Measurements from ENCODE around the gene CSAG2. TPM values are rescaled to one million over a fixed set of nuclear protein-coding genes. Genes with fewer than 3 reads are reported as not detected.
"Not testable (repeated sequence)": the region's sequence is repeated elsewhere in the genome, so short reads cannot be mapped to it uniquely, and the experiment has no call there.

CSAG2 gene
- total and polyA plus RNA-seq, 8 donors, result not detected

DNA sequence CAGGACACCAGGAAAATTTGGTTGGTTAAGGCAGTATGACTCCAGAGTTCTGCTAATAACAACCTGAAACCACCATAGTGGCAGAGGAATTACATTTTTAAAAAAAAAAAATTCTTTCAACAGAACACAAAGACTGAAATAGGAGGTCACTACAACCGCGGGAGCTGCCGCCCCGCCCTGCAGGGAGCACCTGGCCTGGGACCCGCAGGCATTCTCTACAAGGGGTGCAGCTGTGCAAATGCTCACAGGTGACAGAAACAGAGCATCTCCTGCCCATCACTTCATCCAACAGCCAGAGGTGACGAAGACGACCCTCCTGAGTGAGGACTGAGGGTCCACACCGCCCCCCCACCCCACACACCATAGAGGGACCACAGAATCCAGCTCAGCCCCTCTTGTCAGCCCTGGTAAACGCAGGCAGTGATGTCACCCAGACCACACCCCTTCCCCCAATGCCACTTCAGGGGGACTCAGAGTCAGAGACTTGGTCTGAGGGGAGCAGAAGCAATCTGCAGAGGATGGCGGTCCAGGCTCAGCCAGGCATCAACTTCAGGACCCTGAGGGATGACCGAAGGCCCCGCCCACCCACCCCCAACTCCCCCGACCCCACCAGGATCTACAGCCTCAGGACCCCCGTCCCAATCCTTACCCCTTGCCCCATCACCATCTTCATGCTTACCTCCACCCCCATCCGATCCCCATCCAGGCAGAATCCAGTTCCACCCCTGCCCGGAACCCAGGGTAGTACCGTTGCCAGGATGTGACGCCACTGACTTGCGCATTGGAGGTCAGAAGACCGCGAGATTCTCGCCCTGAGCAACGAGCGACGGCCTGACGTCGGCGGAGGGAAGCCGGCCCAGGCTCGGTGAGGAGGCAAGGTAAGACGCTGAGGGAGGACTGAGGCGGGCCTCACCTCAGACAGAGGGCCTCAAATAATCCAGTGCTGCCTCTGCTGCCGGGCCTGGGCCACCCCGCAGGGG, 10.8 kb downstream of the CSAG2 start, which contains the start of gene MAGEA3:
MAGEA3 (plus strand) TSS at position 843 of the 980 bp plus-strand sequence. CDS start 2,039 bp downstream, outside the sequence.
- H3K4me1 ChIP-seq; H3K36me3 ChIP-seq; H3K27ac ChIP-seq; intact Hi-C loops (cut with DNase I); H3K9me3 ChIP-seq; H3K27me3 ChIP-seq; H3K4me3 ChIP-seq; FAIRE-seq; ATAC-seq: not testable (repeated sequence)
- DNase-seq, result peak in 1 of 6 donors; percentile 2
- WGBS, 2 donors, result 50 to 78% methylated on average over 1 to 5 of the region's 34 CpGs

DNA sequence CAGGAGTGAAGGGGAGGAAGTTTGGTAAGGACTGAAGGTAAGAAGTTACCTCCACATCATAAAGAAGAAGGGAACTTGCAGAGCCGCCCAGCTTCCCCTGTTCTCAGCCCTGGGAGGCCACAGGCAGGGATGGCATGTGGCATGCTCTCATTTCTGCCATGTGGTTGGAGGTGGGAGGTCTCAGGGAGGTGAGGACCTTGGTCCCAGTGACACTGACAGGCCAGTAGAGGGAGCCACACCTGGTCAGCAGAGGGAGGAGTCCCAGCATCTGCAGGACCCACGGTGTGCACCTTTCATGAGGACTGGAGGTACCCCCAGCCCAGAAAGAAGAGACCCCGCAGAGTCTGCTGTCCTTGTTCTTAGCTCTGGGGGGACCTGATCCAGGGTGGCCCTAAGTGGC, 28.1 kb downstream of the CSAG2 start:
- H3K9me3 ChIP-seq; DNase-seq; H3K4me3 ChIP-seq; H3K27ac ChIP-seq; intact Hi-C loops (cut with DNase I); H3K4me1 ChIP-seq; FAIRE-seq; H3K27me3 ChIP-seq; H3K36me3 ChIP-seq: not testable (repeated sequence)
- ATAC-seq, result peak in 2 of 4 donors; percentile 61 to 63
- no CpG with 5 or more reads among the region's 3 CpGs for WGBS, 2 donors

DNA sequence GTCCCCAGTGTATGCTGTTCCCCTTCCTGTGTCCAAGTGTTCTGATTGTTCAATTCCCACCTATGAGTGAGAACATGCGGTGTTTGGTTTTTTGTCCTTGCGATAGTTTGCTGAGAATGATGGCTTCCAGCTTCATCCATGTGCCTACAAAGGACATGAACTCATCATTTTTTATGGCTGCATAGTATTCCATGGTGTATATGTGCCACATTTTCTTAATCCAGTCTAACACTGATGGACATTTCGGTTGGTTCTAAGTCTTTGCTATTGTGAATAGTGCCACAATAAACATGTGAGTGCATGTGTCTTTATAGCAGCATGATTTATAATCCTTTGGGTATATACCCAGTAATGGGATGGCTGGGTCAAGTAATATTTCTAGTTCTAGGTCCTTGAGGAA, 34.4 kb downstream of the CSAG2 start:
- H3K27me3 ChIP-seq; ATAC-seq; H3K27ac ChIP-seq; H3K4me3 ChIP-seq; DNase-seq; FAIRE-seq; H3K9me3 ChIP-seq; H3K36me3 ChIP-seq; H3K4me1 ChIP-seq; intact Hi-C loops (cut with DNase I): not testable (repeated sequence)
- 71 to 80% methylated on average over 3 of the region's 3 CpGs for WGBS, 2 donors

DNA sequence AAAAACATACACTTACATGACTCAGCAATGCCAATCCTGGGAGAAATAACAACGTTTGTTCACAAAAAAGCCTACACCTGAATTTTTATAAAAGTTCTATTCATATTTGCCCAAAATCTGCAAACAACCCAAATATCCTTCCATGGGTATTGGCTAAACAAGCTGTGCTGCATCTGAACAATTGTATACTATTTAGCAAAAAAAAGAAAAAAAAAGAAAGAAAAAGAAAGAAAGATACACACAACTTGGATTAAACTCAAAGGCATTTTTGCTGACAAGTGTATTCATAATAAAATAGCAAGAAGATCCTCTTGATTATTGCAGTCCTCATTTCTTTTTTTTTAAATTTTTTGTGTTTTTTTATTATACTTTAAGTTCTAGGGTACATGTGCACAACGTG, 34.9 kb downstream of the CSAG2 start:
- TF ChIP-seq, protein P1, sequence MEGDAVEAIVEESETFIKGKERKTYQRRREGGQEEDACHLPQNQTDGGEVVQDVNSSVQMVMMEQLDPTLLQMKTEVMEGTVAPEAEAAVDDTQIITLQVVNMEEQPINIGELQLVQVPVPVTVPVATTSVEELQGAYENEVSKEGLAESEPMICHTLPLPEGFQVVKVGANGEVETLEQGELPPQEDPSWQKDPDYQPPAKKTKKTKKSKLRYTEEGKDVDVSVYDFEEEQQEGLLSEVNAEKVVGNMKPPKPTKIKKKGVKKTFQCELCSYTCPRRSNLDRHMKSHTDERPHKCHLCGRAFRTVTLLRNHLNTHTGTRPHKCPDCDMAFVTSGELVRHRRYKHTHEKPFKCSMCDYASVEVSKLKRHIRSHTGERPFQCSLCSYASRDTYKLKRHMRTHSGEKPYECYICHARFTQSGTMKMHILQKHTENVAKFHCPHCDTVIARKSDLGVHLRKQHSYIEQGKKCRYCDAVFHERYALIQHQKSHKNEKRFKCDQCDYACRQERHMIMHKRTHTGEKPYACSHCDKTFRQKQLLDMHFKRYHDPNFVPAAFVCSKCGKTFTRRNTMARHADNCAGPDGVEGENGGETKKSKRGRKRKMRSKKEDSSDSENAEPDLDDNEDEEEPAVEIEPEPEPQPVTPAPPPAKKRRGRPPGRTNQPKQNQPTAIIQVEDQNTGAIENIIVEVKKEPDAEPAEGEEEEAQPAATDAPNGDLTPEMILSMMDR (IDR thresholded peaks at IDR 0.05), result no peak
- Histone ChIP-seq H3K4me1 (no peaks in the 10 kb centered on the region), H3K27me3 (peaks cover 0 to 5% (median 3%) of the 10 kb centered on the region in 4 donors), H3K9me3 (no peaks in the 10 kb centered on the region), H3K36me3 (no peaks in the 10 kb centered on the region), H3K27ac (no peak overlapping the region), H3K4me3 (no peak overlapping the region)
- ATAC-seq, result no peak
- WGBS, 2 donors, result 71 to 74% methylated on average over 2 of the region's 2 CpGs
- DNase-seq, result no peak
- intact Hi-C loops (cut with DNase I), result no loop called here
- no peak for FAIRE-seq

DNA sequence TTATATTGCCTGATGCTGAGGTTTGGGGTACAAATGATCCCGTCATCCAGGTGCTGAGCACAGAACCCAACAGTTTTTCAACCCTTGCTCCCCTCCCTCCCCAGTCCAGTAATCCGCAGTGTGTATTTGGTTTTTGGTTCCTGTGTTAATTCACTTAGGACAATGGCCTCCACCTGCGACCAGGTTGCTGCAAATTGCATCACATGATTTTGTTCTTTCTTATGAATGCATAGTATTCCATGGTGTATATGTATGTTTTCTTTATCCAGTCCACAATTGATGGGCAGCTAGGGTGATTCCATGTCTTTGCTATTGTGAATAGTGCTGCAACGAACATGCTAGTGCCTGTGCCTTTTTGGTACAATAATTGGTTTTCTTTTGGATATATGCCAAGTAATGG, 46.0 kb downstream of the CSAG2 start:
- FAIRE-seq, result no peak
- H3K36me3 ChIP-seq, result no peaks in the 10 kb centered on the region
- WGBS, 2 donors, result 34 to 40% methylated on average over 4 of the region's 4 CpGs
- H3K27me3 ChIP-seq, result peaks cover 0 to 6% (median 0%) of the 10 kb centered on the region in 4 donors
- no peak overlapping the region for H3K4me3 ChIP-seq
- intact Hi-C loops (cut with DNase I), result no loop called here
- no peak for DNase-seq
- TF ChIP-seq, protein P1 (IDR thresholded peaks at IDR 0.05), result no peak
- H3K4me1 ChIP-seq, result no peaks in the 10 kb centered on the region
- no peaks in the 10 kb centered on the region for H3K9me3 ChIP-seq
- ATAC-seq, result no peak
- no peak overlapping the region for H3K27ac ChIP-seq

DNA sequence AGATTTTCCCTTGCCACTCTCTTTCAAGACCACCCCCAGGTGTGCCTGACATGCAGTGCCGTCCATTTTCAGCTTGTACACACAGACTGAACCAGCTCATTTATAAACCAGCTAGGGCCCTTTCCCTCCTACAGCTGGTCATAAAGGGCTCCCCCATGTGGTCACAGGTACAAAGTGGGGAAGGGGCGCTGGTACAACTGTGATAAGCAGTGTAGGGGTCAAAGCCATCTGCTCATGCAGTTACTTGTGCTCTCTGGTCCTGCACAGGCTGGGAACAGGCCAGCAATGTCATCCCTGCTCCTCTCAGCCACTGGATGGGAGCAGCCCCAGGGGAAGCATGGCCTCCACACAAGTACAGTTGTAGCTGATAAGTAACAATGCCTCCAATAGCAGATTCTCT, 50.8 kb downstream of the CSAG2 start:
- no peaks in the 10 kb centered on the region for H3K4me1 ChIP-seq
- H3K9me3 ChIP-seq, result no peaks in the 10 kb centered on the region
- FAIRE-seq (no peak), DNase-seq (no peak), ATAC-seq (no peak)
- no peaks in the 10 kb centered on the region for H3K36me3 ChIP-seq
- 27 to 32% methylated on average over 2 of the region's 2 CpGs for WGBS, 2 donors
- no peak overlapping the region for H3K27ac ChIP-seq
- H3K27me3 ChIP-seq, result peaks cover 0 to 10% (median 0%) of the 10 kb centered on the region in 4 donors
- no peak overlapping the region for H3K4me3 ChIP-seq
- TF ChIP-seq, protein P1 (IDR thresholded peaks at IDR 0.05), result no peak
- intact Hi-C loops (cut with DNase I), result no loop called here

Other genes starting within 250 kb of the CSAG2 start
- gene GABRQ, start 71.4 kb downstream of the CSAG2 start, total RNA-seq, result not detected
- not detected for gene GABRQ, start 71.4 kb downstream of the CSAG2 start, polyA plus RNA-seq
- under 1 TPM in 1 of 6 donors, not detected in 5; 0.16 TPM for gene MAGEA3, start 10.5 kb downstream of the CSAG2 start, total RNA-seq
- gene MAGEA3, start 10.5 kb downstream of the CSAG2 start, polyA plus RNA-seq, result not detected
- not detected for gene MAGEA2B, start 5.4 kb upstream of the CSAG2 start, total RNA-seq
- not detected for gene MAGEA2B, start 5.4 kb upstream of the CSAG2 start, polyA plus RNA-seq
- gene CSAG1, start 24.4 kb upstream of the CSAG2 start, total RNA-seq, result not detected
- gene CSAG1, start 24.4 kb upstream of the CSAG2 start, polyA plus RNA-seq, result not detected
- gene MAGEA12, start 24.5 kb upstream of the CSAG2 start, total RNA-seq, result under 1 TPM in 1 of 6 donors, not detected in 5; 0.13 TPM
- gene MAGEA12, start 24.5 kb upstream of the CSAG2 start, polyA plus RNA-seq, result not detected
- not detected for gene MAGEA2, start 44.6 kb upstream of the CSAG2 start, total RNA-seq
- gene MAGEA2, start 44.6 kb upstream of the CSAG2 start, polyA plus RNA-seq, result not detected
- gene CSAG3, start 49.9 kb upstream of the CSAG2 start, total RNA-seq, result not detected
- not detected for gene CSAG3, start 49.9 kb upstream of the CSAG2 start, polyA plus RNA-seq
- gene MAGEA6, start 60.4 kb upstream of the CSAG2 start, total RNA-seq, result not detected
- not detected for gene MAGEA6, start 60.4 kb upstream of the CSAG2 start, polyA plus RNA-seq
- gene CETN2, start 121.5 kb upstream of the CSAG2 start, total RNA-seq, result 10 to 100 TPM in 3 of 6 donors, 1 to 10 TPM in 3; 6.6 to 16.7 (median 10.1) TPM
- gene CETN2, start 121.5 kb upstream of the CSAG2 start, polyA plus RNA-seq, result 10 to 100 TPM; 19.4 to 31.4 TPM
- 1 to 10 TPM; 5.0 to 7.6 (median 6.4) TPM for gene NSDHL, start 121.8 kb upstream of the CSAG2 start, total RNA-seq
- 1 to 10 TPM; 4.6 to 8.3 TPM for gene NSDHL, start 121.8 kb upstream of the CSAG2 start, polyA plus RNA-seq
- 1 to 10 TPM; 2.4 to 5.0 (median 3.0) TPM for gene ZNF185, start 188.8 kb upstream of the CSAG2 start, total RNA-seq
- 1 to 10 TPM; 2.2 to 4.8 TPM for gene ZNF185, start 188.8 kb upstream of the CSAG2 start, polyA plus RNA-seq

Measured in pancreas (tissue), 10 donors.